Measurements from ENCODE around the gene RIN3. TPM values are rescaled to one million over a fixed set of nuclear protein-coding genes. Genes with fewer than 3 reads are reported as not detected.
A peak's percentile ranks its signal among the peaks of the same experiment; 100 is the strongest.

RIN3 gene
- total and polyA plus RNA-seq, 8 donors = 13.8 to 54.8 (median 18.0) TPM

- no peak overlapping the region for H3K27ac ChIP-seq
- H3K4me1 ChIP-seq = peaks cover 0 to 23% of the 10 kb centered on the region in 2 donors
- H3K4me3 ChIP-seq = no peak overlapping the region
- no peak for DNase-seq
- H3K9me3 ChIP-seq = no peaks in the 10 kb centered on the region
- no peak for ATAC-seq
- H3K36me3 ChIP-seq = peaks cover 0 to 3% of the 10 kb centered on the region in 2 donors
- no peak for TF ChIP-seq CTCF (IDR thresholded peaks at IDR 0.05)
- intact Hi-C loops (cut with DNase I) = no loop called here
- no peaks in the 10 kb centered on the region for H3K27me3 ChIP-seq
Measured at GRCh38 chr14:92591346-92591745, 77.8 kb downstream of the RIN3 start.

- ATAC-seq (no peak), DNase-seq (no peak)
- intact Hi-C loops (cut with DNase I) = no loop called here
- H3K4me1 ChIP-seq = peaks cover 0 to 20% of the 10 kb centered on the region in 2 donors
- TF ChIP-seq CTCF (IDR thresholded peaks at IDR 0.05) = no peak
- H3K36me3 ChIP-seq = peaks cover 0 to 3% of the 10 kb centered on the region in 2 donors
- no peak overlapping the region for H3K27ac ChIP-seq
- no peaks in the 10 kb centered on the region for H3K27me3 ChIP-seq
- no peaks in the 10 kb centered on the region for H3K9me3 ChIP-seq
- H3K4me3 ChIP-seq = no peak overlapping the region
Measured at GRCh38 chr14:92595267-92595666, 81.7 kb downstream of the RIN3 start.

- ATAC-seq = no peak
Measured at GRCh38 chr14:92596331-92596907, 82.8 kb downstream of the RIN3 start.

GRCh38 chr14:92597906-92598905, 84.6 kb downstream of the RIN3 start:
- ATAC-seq = no peak
- Histone ChIP-seq H3K27me3 (no peaks in the 10 kb centered on the region), H3K4me1 (peaks cover 0 to 39% of the 10 kb centered on the region in 2 donors), H3K4me3 (no peak overlapping the region), H3K9me3 (no peaks in the 10 kb centered on the region), H3K27ac (no peak overlapping the region), H3K36me3 (peaks cover 0 to 4% of the 10 kb centered on the region in 2 donors)
- intact Hi-C loops (cut with DNase I) = no loop called here
- TF ChIP-seq CTCF (IDR thresholded peaks at IDR 0.05) = no peak
- DNase-seq = no peak

More at GRCh38 chr14:92596331-92596907, 82.8 kb downstream of the RIN3 start:
- no peak overlapping the region for H3K27ac ChIP-seq
- no peaks in the 10 kb centered on the region for H3K9me3 ChIP-seq
- no peak for TF ChIP-seq CTCF (IDR thresholded peaks at IDR 0.05)
- peaks cover 0 to 29% of the 10 kb centered on the region in 2 donors for H3K4me1 ChIP-seq
- no peak for DNase-seq
- no peaks in the 10 kb centered on the region for H3K36me3 ChIP-seq
- intact Hi-C loops (cut with DNase I) = no loop called here
- H3K27me3 ChIP-seq = no peaks in the 10 kb centered on the region
- H3K4me3 ChIP-seq = no peak overlapping the region

GRCh38 chr14:92599811-92600210, 86.2 kb downstream of the RIN3 start:
- intact Hi-C loops (cut with DNase I) = no loop called here

More at GRCh38 chr14:92599811-92600210, 86.2 kb downstream of the RIN3 start:
- Histone ChIP-seq H3K27ac (peak overlapping the region in 1 of 2 donors; percentile 60), H3K4me3 (no peak overlapping the region), H3K36me3 (peaks cover 0 to 4% of the 10 kb centered on the region in 2 donors), H3K4me1 (peaks cover 0 to 47% of the 10 kb centered on the region in 2 donors), H3K9me3 (no peaks in the 10 kb centered on the region), H3K27me3 (no peaks in the 10 kb centered on the region)
- ATAC-seq (no peak), DNase-seq (no peak)
- TF ChIP-seq CTCF (IDR thresholded peaks at IDR 0.05) = no peak
